HepG2 (cell line): ENCODE data around the gene SRCIN1. TPM values are rescaled to one million over a fixed set of nuclear protein-coding genes. Genes with fewer than 3 reads are reported as not detected.
A peak's percentile ranks its signal among the peaks of the same experiment; 100 is the strongest.

Source experiments
- ARNTL ChIP-seq: sonication (generic); formaldehyde crosslinking; IDR thresholded peaks from 2 replicates; pipeline ENCODE4 v1.4.0; 2020; ENCODE audit warnings: mild to moderate bottlenecking, missing genetic modification reagents
- CBFB ChIP-seq: sonication (generic); formaldehyde crosslinking; IDR thresholded peaks from 2 replicates; pipeline ENCODE4 v1.4.0; 2020; ENCODE audit warnings: missing genetic modification reagents
- ELF3 ChIP-seq: IDR thresholded peaks from 2 replicates; pipeline ENCODE4 v1.6.1; 2016; ENCODE audit warnings: missing genetic modification reagents, missing compliant biosample characterization
- KLF6 ChIP-seq: IDR thresholded peaks from 2 replicates; pipeline ENCODE4 v1.8.0; 2016; ENCODE audit warnings: missing biosample characterization, missing genetic modification reagents
- PCBP1 ChIP-seq: fragments of 200-400 bp; formaldehyde crosslinking; IDR thresholded peaks from 2 replicates; pipeline ENCODE4 v1.6.1; 2017; ENCODE audit warnings: mild to moderate bottlenecking, low read depth, low read length, borderline replicate concordance
- RFX1 ChIP-seq: fragments of 450-650 bp; IDR thresholded peaks from 2 replicates; pipeline ENCODE4 v1.6.1; 2017
- ZNF350 ChIP-seq: sonication (generic); formaldehyde crosslinking; IDR thresholded peaks from 2 replicates; pipeline ENCODE4 v1.4.0; 2020; ENCODE audit warnings: mild to moderate bottlenecking, low read depth, missing genetic modification reagents, borderline replicate concordance
- ZNF550 ChIP-seq: sonication (generic); formaldehyde crosslinking; IDR thresholded peaks from 2 replicates; pipeline ENCODE4 v1.4.0; 2020; ENCODE audit warnings: mild to moderate bottlenecking, missing genetic modification reagents, borderline replicate concordance
- ZNF577 ChIP-seq: sonication (generic); formaldehyde crosslinking; IDR thresholded peaks from 2 replicates; pipeline ENCODE4 v1.4.0; 2020; ENCODE audit warnings: mild to moderate bottlenecking, low read depth, missing genetic modification reagents, borderline replicate concordance
- ZNF644 ChIP-seq: IDR thresholded peaks from 2 replicates; pipeline ENCODE4 v1.6.1; 2016; ENCODE audit warnings: low read depth
- ZNF672 ChIP-seq: sonication (generic); formaldehyde crosslinking; IDR thresholded peaks from 2 replicates; pipeline ENCODE4 v1.8.1; 2022; ENCODE audit warnings: missing genetic modification reagents
- polyA plus RNA-seq, 8 experiments: library from polyadenylated mRNA; depleted of rRNA in 3 of 8; stranded (reverse) in 7 of 8; unstranded in 1 of 8; fragments of >200 nt; fragmentation: Illumina TruSeq in 4 of 8; extraction: Trizol in 4 of 8; gene quantifications; 2 replicates each; pipeline versions ENCODE4 v1.2.1 to v1.2.3, GENCODE V29; 2011 to 2016; ENCODE audit warnings: low read depth in 4 of 8, missing spikeins in 1 of 8, mixed read lengths in 1 of 8; ENCODE audit not compliant: insufficient read depth in 1 of 8
- total RNA-seq, 5 experiments: library from RNA; depleted of rRNA; stranded (reverse); fragments of >200 nt; fragmentation: Illumina TruSeq; extraction: Trizol; gene quantifications; 2 replicates each; pipeline ENCODE4 v1.2.3, GENCODE V29; 2016; ENCODE audit warnings: low read depth in 1 of 5
- TF ChIP-seq, protein P1 (sequence below): fragments of 450-650 bp; IDR thresholded peaks from 2 replicates; pipeline ENCODE4 v1.6.1; 2017; ENCODE audit warnings: mild to moderate bottlenecking
- TF ChIP-seq, protein P2 (sequence below): sonication (generic); formaldehyde crosslinking; IDR thresholded peaks from 2 replicates; pipeline ENCODE4 v1.9.0; 2021; ENCODE audit warnings: mild to moderate bottlenecking, missing genetic modification reagents
- TF ChIP-seq, protein P3 (sequence below): sonication (generic); formaldehyde crosslinking; IDR thresholded peaks from 2 replicates; pipeline ENCODE4 v1.4.0; 2020; ENCODE audit warnings: low read depth, missing genetic modification reagents
- TF ChIP-seq, protein P4 (sequence below): sonication (generic); formaldehyde crosslinking; IDR thresholded peaks from 2 replicates; pipeline ENCODE4 v1.5.1; 2020; ENCODE audit warnings: missing genetic modification reagents, mild to moderate bottlenecking, borderline replicate concordance

SRCIN1 gene
- total and polyA plus RNA-seq, 2 of the 13 experiments (the other 11 are each of a cell fraction or from before 2014, with no cell fraction given) = 1.2 to 9.6 TPM

DNA sequence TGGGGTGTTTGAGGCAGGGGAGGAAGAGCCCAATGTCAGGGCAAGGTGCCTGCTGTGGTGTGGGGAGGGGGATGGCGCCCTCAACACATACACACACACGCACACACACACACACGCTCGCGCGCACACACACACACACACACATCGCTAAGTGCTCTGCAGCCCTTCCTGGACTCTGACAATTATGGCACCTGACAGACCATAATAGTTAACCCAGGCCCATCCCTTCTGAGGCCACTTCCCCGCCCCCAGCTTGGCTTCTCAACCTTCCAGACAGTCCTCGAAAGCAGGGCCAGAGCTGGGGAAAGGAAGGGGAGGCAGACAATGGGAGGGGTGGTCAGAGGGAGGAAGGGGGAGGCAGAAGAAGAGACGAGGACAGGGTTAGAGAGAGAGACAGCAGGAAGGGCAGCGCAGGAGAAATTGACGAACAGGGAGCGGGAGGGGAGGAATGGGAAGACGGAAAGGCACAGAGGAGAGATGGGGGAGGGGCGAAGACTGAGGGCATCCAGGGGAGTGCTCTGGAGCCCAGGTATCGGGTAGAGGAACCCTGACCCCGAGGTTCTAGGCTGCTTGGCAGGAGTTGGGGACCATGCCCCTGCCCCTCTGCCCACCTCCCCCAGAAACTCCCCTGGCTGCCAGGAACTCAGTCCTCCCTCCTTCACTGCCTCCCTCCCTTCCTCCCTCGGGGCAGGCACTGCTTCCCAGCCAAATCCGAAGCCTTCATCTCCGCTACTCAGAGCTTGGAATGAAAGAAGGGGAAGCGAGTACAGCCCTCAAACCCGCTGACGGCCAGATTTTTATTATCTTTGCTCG lies 4.0 kb downstream of the SRCIN1 start (continued):
- TF ChIP-seq ELF3 (0 out of 2 replicates have a peak, but pooled peaks have one; percentile 14), ARNTL (0 out of 2 replicates have a peak, but pooled peaks have one; percentile 18), ZNF550 (no peak), ZNF644 (CRISPR knock-in tag) (no peak), KLF6 (CRISPR knock-in tag) (no peak), ZNF350 (CRISPR knock-in tag) (no peak; the same call in 1 of the 2 replicates), PCBP1 (no peak), RFX1 (no peak), CBFB (CRISPR knock-in tag) (no peak), ZNF672 (no peak), ZNF577 (no peak)
- TF ChIP-seq, protein P1, sequence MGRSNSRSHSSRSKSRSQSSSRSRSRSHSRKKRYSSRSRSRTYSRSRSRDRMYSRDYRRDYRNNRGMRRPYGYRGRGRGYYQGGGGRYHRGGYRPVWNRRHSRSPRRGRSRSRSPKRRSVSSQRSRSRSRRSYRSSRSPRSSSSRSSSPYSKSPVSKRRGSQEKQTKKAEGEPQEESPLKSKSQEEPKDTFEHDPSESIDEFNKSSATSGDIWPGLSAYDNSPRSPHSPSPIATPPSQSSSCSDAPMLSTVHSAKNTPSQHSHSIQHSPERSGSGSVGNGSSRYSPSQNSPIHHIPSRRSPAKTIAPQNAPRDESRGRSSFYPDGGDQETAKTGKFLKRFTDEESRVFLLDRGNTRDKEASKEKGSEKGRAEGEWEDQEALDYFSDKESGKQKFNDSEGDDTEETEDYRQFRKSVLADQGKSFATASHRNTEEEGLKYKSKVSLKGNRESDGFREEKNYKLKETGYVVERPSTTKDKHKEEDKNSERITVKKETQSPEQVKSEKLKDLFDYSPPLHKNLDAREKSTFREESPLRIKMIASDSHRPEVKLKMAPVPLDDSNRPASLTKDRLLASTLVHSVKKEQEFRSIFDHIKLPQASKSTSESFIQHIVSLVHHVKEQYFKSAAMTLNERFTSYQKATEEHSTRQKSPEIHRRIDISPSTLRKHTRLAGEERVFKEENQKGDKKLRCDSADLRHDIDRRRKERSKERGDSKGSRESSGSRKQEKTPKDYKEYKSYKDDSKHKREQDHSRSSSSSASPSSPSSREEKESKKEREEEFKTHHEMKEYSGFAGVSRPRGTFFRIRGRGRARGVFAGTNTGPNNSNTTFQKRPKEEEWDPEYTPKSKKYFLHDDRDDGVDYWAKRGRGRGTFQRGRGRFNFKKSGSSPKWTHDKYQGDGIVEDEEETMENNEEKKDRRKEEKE = no peak
- TF ChIP-seq, protein P2, sequence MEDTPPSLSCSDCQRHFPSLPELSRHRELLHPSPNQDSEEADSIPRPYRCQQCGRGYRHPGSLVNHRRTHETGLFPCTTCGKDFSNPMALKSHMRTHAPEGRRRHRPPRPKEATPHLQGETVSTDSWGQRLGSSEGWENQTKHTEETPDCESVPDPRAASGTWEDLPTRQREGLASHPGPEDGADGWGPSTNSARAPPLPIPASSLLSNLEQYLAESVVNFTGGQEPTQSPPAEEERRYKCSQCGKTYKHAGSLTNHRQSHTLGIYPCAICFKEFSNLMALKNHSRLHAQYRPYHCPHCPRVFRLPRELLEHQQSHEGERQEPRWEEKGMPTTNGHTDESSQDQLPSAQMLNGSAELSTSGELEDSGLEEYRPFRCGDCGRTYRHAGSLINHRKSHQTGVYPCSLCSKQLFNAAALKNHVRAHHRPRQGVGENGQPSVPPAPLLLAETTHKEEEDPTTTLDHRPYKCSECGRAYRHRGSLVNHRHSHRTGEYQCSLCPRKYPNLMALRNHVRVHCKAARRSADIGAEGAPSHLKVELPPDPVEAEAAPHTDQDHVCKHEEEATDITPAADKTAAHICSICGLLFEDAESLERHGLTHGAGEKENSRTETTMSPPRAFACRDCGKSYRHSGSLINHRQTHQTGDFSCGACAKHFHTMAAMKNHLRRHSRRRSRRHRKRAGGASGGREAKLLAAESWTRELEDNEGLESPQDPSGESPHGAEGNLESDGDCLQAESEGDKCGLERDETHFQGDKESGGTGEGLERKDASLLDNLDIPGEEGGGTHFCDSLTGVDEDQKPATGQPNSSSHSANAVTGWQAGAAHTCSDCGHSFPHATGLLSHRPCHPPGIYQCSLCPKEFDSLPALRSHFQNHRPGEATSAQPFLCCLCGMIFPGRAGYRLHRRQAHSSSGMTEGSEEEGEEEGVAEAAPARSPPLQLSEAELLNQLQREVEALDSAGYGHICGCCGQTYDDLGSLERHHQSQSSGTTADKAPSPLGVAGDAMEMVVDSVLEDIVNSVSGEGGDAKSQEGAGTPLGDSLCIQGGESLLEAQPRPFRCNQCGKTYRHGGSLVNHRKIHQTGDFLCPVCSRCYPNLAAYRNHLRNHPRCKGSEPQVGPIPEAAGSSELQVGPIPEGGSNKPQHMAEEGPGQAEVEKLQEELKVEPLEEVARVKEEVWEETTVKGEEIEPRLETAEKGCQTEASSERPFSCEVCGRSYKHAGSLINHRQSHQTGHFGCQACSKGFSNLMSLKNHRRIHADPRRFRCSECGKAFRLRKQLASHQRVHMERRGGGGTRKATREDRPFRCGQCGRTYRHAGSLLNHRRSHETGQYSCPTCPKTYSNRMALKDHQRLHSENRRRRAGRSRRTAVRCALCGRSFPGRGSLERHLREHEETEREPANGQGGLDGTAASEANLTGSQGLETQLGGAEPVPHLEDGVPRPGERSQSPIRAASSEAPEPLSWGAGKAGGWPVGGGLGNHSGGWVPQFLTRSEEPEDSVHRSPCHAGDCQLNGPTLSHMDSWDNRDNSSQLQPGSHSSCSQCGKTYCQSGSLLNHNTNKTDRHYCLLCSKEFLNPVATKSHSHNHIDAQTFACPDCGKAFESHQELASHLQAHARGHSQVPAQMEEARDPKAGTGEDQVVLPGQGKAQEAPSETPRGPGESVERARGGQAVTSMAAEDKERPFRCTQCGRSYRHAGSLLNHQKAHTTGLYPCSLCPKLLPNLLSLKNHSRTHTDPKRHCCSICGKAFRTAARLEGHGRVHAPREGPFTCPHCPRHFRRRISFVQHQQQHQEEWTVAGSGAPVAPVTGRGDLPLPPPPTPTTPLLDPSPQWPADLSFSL (CRISPR knock-in tag) = peak; percentile 86
- TF ChIP-seq, protein P3, sequence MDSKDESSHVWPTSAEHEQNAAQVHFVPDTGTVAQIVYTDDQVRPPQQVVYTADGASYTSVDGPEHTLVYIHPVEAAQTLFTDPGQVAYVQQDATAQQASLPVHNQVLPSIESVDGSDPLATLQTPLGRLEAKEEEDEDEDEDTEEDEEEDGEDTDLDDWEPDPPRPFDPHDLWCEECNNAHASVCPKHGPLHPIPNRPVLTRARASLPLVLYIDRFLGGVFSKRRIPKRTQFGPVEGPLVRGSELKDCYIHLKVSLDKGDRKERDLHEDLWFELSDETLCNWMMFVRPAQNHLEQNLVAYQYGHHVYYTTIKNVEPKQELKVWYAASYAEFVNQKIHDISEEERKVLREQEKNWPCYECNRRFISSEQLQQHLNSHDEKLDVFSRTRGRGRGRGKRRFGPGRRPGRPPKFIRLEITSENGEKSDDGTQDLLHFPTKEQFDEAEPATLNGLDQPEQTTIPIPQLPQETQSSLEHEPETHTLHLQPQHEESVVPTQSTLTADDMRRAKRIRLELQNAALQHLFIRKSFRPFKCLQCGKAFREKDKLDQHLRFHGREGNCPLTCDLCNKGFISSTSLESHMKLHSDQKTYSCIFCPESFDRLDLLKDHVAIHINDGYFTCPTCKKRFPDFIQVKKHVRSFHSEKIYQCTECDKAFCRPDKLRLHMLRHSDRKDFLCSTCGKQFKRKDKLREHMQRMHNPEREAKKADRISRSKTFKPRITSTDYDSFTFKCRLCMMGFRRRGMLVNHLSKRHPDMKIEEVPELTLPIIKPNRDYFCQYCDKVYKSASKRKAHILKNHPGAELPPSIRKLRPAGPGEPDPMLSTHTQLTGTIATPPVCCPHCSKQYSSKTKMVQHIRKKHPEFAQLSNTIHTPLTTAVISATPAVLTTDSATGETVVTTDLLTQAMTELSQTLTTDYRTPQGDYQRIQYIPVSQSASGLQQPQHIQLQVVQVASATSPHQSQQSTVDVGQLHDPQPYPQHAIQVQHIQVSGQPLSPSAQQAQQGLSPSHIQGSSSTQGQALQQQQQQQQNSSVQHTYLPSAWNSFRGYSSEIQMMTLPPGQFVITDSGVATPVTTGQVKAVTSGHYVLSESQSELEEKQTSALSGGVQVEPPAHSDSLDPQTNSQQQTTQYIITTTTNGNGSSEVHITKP (CRISPR knock-in tag) = 0 out of 2 replicates have a peak, but pooled peaks have one; percentile 35
- TF ChIP-seq, protein P4, sequence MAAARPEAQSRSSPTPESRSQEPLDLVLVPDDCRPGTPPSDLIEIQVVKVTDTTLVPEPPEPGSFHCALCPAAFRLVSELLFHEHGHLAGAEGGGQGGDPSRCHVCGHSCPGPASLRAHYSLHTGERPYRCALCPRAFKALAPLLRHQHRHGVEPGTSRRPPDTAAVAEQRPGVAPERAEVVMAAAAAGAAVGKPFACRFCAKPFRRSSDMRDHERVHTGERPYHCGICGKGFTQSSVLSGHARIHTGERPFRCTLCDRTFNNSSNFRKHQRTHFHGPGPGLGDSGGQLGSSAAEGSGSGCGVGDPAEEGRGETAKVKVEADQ (CRISPR knock-in tag) = peak; percentile 47; the same call in 1 of the 2 replicates
